MCF 10A (cell line): Measurements from ENCODE around the gene KIF9. TPM values are rescaled to one million over a fixed set of nuclear protein-coding genes. Genes with fewer than 3 reads are reported as not detected.
"Not testable (repeated sequence)": the region's sequence is repeated elsewhere in the genome, so short reads cannot be mapped to it uniquely, and the experiment has no call there.

Experiments used
- BruUV-seq: library from RNA; stranded (reverse); fragments of 400-500 nt; replicated peaks from 2 replicates; lab custom pipeline; 2021; lab: Mats Ljungman, UMichigan
- CTCF ChIA-PET: fragments of 300-600 bp; sonication (Branson Sonifier 250); formaldehyde crosslinking; extraction: SDS; loops from one replicate; lab custom pipeline; 2021; ENCODE audit warnings: antibody characterized with exemption, inconsistent platforms; lab: Yijun Ruan, JAX
- POLR2A ChIA-PET: fragments of 300-600, 350-650 bp; sonication (Branson Sonifier 250); formaldehyde crosslinking; extraction: SDS; loops from one replicate; lab custom pipeline; 2020; ENCODE audit warnings: antibody characterized with exemption, inconsistent platforms; lab: Yijun Ruan, JAX
- DNase-seq: peaks from one replicate; pipeline ENCODE4 v3.0.0-alpha.2; 2018; ENCODE audit not compliant: unreplicated experiment
- H3K27ac Mint-ChIP-seq: one replicate; pipeline ENCODE4 v1.8.0; 2022; ENCODE audit warnings: mild to moderate bottlenecking, low read depth, mixed read lengths; ENCODE audit not compliant: unreplicated experiment
- H3K27me3 Mint-ChIP-seq: one replicate; pipeline ENCODE4 v1.8.0; 2022; ENCODE audit warnings: mixed read lengths; ENCODE audit not compliant: insufficient read depth, unreplicated experiment
- H3K36me3 Mint-ChIP-seq: one replicate; pipeline ENCODE4 v1.8.0; 2022; ENCODE audit warnings: mild to moderate bottlenecking, moderate library complexity, mixed read lengths; ENCODE audit not compliant: insufficient read depth, unreplicated experiment
- H3K4me1 Mint-ChIP-seq: one replicate; pipeline ENCODE4 v1.8.0; 2022; ENCODE audit warnings: mixed read lengths; ENCODE audit not compliant: insufficient read depth, unreplicated experiment
- H3K4me3 Mint-ChIP-seq: one replicate; pipeline ENCODE4 v1.8.0; 2022; ENCODE audit warnings: mild to moderate bottlenecking, moderate library complexity, mixed read lengths; ENCODE audit not compliant: unreplicated experiment
- H3K9me3 Mint-ChIP-seq: one replicate; pipeline ENCODE4 v1.8.0; 2022; ENCODE audit warnings: mixed read lengths; ENCODE audit not compliant: unreplicated experiment
- CTCF ChIP-seq: fragments of 200-600 bp; IDR thresholded peaks from one replicate; pipeline ENCODE4 v1.8.0; 2022; ENCODE audit warnings: antibody characterized with exemption, mild to moderate bottlenecking; ENCODE audit not compliant: unreplicated experiment
- intact Hi-C: fragments of 100-400 bp; cut with micrococcal nuclease; formaldehyde crosslinking; loops from 2 replicates; pipeline ENCODE4 v1.14.1; 2022
- total RNA-seq: library from RNA; stranded (reverse); gene quantifications from 2 replicates; pipeline ENCODE4 v1.2.3, GENCODE V29; 2022

Gene KIF9
- total RNA-seq, 1 experiment from 2014 or later: 9.5 TPM

- ChIA-PET POLR2A (interaction anchor here (0.6 kb wide), 1 partner anchor 33 kb away, joined by 3 read pairs; no protein-coding TSS in a partner anchor), CTCF (no interaction called here)
- DNase-seq: no peak
- Mint-ChIP-seq H3K36me3 (peaks cover 15% of the 10 kb centered on the region), H3K27me3 (no peaks in the 10 kb centered on the region), H3K9me3 (peaks cover 7% of the 10 kb centered on the region), H3K27ac (no peak overlapping the region), H3K4me1 (peaks cover 10% of the 10 kb centered on the region), H3K4me3 (no peak overlapping the region)
- BruUV-seq: no TSS peak
- intact Hi-C loops: no loop called here
- TF ChIP-seq CTCF: no peak
These were observed 58.8 kb downstream of the KIF9 start for GRCh38 chr3:47223755-47224154.

- H3K27ac Mint-ChIP-seq: no peak overlapping the region
- no peak overlapping the region for H3K4me3 Mint-ChIP-seq
- peaks cover 7% of the 10 kb centered on the region for H3K9me3 Mint-ChIP-seq
- no TSS peak for BruUV-seq
- ChIA-PET POLR2A (interaction anchor here (0.6 kb wide), 1 partner anchor 513 kb away, joined by 3 read pairs; no protein-coding TSS in a partner anchor), CTCF (interaction anchor here (0.6 kb wide), 2 partner anchors 9 to 324 kb away, joined by 3 read pairs; no protein-coding TSS in a partner anchor)
- DNase-seq: no peak
- H3K27me3 Mint-ChIP-seq: no peaks in the 10 kb centered on the region
- intact Hi-C loops: no loop called here
- H3K36me3 Mint-ChIP-seq: peaks cover 15% of the 10 kb centered on the region
- TF ChIP-seq CTCF: no peak
- peaks cover 10% of the 10 kb centered on the region for H3K4me1 Mint-ChIP-seq
These were observed 60.8 kb downstream of the KIF9 start for GRCh38 chr3:47221798-47222197.

- BruUV-seq: no TSS peak
- TF ChIP-seq CTCF: no peak
- DNase-seq: no peak
- intact Hi-C loops: no loop called here
- Mint-ChIP-seq H3K27me3 (no peaks in the 10 kb centered on the region), H3K4me1 (no peaks in the 10 kb centered on the region), H3K4me3 (no peak overlapping the region), H3K36me3 (no peaks in the 10 kb centered on the region), H3K27ac (no peak overlapping the region), H3K9me3 (no peaks in the 10 kb centered on the region)
- CTCF ChIA-PET: interaction anchor here (0.6 kb wide), 1 partner anchor 8 kb away, joined by 3 read pairs; no protein-coding TSS in a partner anchor
- POLR2A ChIA-PET: interaction anchor here (0.7 kb wide), 1 partner anchor 34 kb away, joined by 3 read pairs; no protein-coding TSS in a partner anchor
These were observed 71.7 kb downstream of the KIF9 start for GRCh38 chr3:47210863-47211405.

- POLR2A ChIA-PET: interaction anchor here (0.6 kb wide), 1 partner anchor 17 kb away, joined by 4 read pairs; no protein-coding TSS in a partner anchor
These were observed 76.6 kb downstream of the KIF9 start for GRCh38 chr3:47206022-47206421.

More at GRCh38 chr3:47206022-47206421, 76.6 kb downstream of the KIF9 start:
- H3K27me3 Mint-ChIP-seq, intact Hi-C loops, BruUV-seq, DNase-seq, H3K4me1 Mint-ChIP-seq, H3K9me3 Mint-ChIP-seq, H3K4me3 Mint-ChIP-seq, H3K36me3 Mint-ChIP-seq, H3K27ac Mint-ChIP-seq: not testable (repeated sequence)
- CTCF ChIA-PET: interaction anchor here (0.6 kb wide), 1 partner anchor 165 kb away, joined by 3 read pairs; no protein-coding TSS in a partner anchor
